AG08396 (cell line): ENCODE data around the gene ZMYND10.
"Not testable (repeated sequence)": the region's sequence is repeated elsewhere in the genome, so short reads cannot be mapped to it uniquely, and the experiment has no call there.

Experiments
- DNase-seq: peaks from one replicate; pipeline ENCODE4 v3.0.0; 2012; ENCODE audit warnings: low spot score, mixed read lengths

The ZMYND10 gene

GRCh38 chr3:50325113-50325480 lies 20.4 kb downstream of the ZMYND10 start:
- DNase-seq, result no peak

GRCh38 chr3:50324351-50325112 lies 21.0 kb downstream of the ZMYND10 start:
- DNase-seq, result peak; percentile 84

- no peak for DNase-seq
Observed at GRCh38 chr3:50323614-50324199, 21.8 kb downstream of the ZMYND10 start.

- DNase-seq, result no peak
Observed at GRCh38 chr3:50323092-50323600, 22.4 kb downstream of the ZMYND10 start.

- DNase-seq, result no peak
Observed at GRCh38 chr3:50322386-50323091, 23.0 kb downstream of the ZMYND10 start, which contains the start of gene HYAL2. Gene HYAL2, minus strand, starts transcription at chr3:50322745. Its CDS starts 2,256 bp downstream, at chr3:50320489.

GRCh38 chr3:50322115-50322385 lies 23.5 kb downstream of the ZMYND10 start:
- no peak for DNase-seq

- DNase-seq, result peak; percentile 95
Observed at GRCh38 chr3:50321336-50322114, 24.0 kb downstream of the ZMYND10 start.

GRCh38 chr3:50320853-50321335 lies 24.6 kb downstream of the ZMYND10 start:
- DNase-seq, result peak; percentile 88

GRCh38 chr3:50319894-50320625 lies 25.5 kb downstream of the ZMYND10 start:
- DNase-seq, result no peak

GRCh38 chr3:50319181-50319893 lies 26.2 kb downstream of the ZMYND10 start:
- no peak for DNase-seq

- no peak for DNase-seq
Observed at GRCh38 chr3:50318615-50319014, 26.9 kb downstream of the ZMYND10 start.

- DNase-seq, result no peak
Observed at GRCh38 chr3:50318163-50318562, 27.4 kb downstream of the ZMYND10 start.

GRCh38 chr3:50317300-50317699 lies 28.2 kb downstream of the ZMYND10 start:
- DNase-seq, result no peak

- no peak for DNase-seq
Observed at GRCh38 chr3:50316657-50317242, 28.8 kb downstream of the ZMYND10 start.

GRCh38 chr3:50314816-50315215 lies 30.7 kb downstream of the ZMYND10 start:
- no peak for DNase-seq

GRCh38 chr3:50314342-50314741 lies 31.2 kb downstream of the ZMYND10 start:
- no peak for DNase-seq

GRCh38 chr3:50312041-50312440 lies 33.5 kb downstream of the ZMYND10 start:
- DNase-seq, result not testable (repeated sequence)

- DNase-seq, result peak; percentile 65
Observed at GRCh38 chr3:50304601-50305000, 40.9 kb downstream of the ZMYND10 start.

GRCh38 chr3:50303013-50303815 lies 42.3 kb downstream of the ZMYND10 start, which contains the start of gene HYAL1:
Gene HYAL1, minus strand, starts transcription at chr3:50303574. Its CDS starts 618 bp downstream, at chr3:50302956.
- no peak for DNase-seq
